SK-N-SH treated with all-trans-retinoic acid at 6 μM for 48 hours (cell line): ENCODE results near the gene GARNL3.

Source experiments
- POU6F1 ChIP-seq: fragments of 250-450 bp; sonication (Bioruptor Pico); IDR thresholded peaks from 2 replicates; pipeline ENCODE4 v1.8.0; 2021; ENCODE audit warnings: low read depth, mild to moderate bottlenecking, moderate library complexity, borderline replicate concordance
- RARB ChIP-seq: fragments of 250-450 bp; sonication (Bioruptor Pico); IDR thresholded peaks from 2 replicates; pipeline ENCODE4 v1.8.0; 2021; ENCODE audit warnings: mild to moderate bottlenecking, moderate library complexity
- ZNF70 ChIP-seq: fragments of 450-650 bp; formaldehyde crosslinking; IDR thresholded peaks from 2 replicates; pipeline ENCODE4 v1.5.0; 2020; ENCODE audit warnings: mild to moderate bottlenecking, moderate library complexity

- no peak for TF ChIP-seq POU6F1 (CRISPR knock-in tag)
- no peak for TF ChIP-seq RARB (CRISPR knock-in tag)
- TF ChIP-seq ZNF70 (CRISPR knock-in tag), result no peak
These were observed 48.5 kb downstream of the GARNL3 start for GRCh38 chr9:127313042-127313560.
